GM18870 (cell line): Measurements from ENCODE around the gene TSSK6.

Experiments
- ATAC-seq: cut with Tn5 transposase; IDR thresholded peaks from one replicate; pipeline ENCODE4 v1.9.1; 2021; ENCODE audit warnings: moderate library complexity; ENCODE audit not compliant: unreplicated experiment

Gene TSSK6

DNA sequence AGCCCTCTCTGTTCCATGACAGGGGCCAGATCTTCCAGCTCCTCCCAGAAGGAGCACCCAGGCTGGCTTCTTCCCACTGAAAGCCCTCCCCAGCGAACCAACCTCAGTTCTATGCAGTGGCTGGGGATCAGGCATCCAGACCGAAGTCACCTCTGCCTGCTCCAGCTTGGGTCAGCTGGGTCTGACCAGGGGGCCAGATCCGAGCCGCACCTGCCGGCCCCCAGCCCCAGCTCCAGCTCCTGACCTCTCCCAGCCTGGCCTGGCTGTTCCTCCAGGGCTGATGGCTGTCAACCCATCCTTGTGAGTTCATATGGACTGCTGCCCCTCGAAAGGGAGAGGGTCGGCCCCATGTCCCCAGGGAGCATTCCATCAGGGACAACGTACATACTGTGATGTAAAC is 8.0 kb downstream of the TSSK6 start:
- ATAC-seq, result no peak

DNA sequence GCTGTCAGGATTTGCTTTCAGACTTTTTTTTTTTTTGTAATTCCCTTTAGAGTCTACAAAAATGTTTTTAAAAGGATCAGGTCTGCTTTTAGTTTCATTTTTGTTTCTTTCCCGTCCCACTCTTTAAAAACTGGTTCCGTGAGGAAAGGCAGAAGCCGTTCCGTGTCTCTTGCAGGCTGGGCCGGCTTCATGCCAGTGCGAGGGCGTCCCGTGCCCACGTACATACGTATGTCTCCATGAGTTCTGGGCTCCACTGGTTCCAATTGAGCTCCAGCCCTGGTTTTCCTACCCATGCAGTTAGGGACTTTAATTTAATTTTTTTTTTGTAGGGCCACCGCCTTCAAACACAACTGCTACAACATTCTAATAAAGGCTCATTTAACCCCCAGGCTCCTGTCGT is 8.8 kb downstream of the TSSK6 start:
- no peak for ATAC-seq

DNA sequence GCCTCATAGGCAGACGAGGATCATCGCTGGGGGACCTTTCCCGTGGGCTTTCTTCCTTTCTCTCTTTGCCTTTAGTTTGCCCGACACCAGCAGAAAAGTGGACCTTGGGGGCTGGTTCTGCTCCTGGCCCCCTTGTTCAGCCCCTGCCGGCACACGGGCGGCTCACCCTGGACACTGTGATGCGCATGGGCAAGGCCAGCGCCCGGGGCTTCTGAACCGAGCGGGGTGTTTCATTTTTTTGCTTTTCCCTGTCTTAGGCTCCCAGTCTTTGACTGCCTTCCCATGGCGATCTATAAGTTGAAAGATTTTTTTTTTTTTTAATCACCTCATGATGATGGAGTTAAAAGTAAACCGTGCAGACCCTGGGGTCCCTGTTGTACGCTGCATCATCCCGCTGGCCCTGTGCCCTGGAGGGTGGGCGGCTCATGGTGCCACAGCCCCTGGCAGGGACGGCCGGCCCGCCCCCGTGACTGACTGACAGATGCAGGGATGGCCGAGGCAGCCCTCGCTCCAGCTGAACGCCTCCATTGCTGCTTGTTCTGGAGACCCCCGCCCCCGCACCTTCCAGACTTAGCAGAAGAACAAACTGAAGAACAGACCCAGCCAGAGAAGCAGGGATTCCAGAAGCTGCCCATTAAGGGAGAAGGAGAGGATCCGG is 9.6 kb downstream of the TSSK6 start:
- no peak for ATAC-seq

DNA sequence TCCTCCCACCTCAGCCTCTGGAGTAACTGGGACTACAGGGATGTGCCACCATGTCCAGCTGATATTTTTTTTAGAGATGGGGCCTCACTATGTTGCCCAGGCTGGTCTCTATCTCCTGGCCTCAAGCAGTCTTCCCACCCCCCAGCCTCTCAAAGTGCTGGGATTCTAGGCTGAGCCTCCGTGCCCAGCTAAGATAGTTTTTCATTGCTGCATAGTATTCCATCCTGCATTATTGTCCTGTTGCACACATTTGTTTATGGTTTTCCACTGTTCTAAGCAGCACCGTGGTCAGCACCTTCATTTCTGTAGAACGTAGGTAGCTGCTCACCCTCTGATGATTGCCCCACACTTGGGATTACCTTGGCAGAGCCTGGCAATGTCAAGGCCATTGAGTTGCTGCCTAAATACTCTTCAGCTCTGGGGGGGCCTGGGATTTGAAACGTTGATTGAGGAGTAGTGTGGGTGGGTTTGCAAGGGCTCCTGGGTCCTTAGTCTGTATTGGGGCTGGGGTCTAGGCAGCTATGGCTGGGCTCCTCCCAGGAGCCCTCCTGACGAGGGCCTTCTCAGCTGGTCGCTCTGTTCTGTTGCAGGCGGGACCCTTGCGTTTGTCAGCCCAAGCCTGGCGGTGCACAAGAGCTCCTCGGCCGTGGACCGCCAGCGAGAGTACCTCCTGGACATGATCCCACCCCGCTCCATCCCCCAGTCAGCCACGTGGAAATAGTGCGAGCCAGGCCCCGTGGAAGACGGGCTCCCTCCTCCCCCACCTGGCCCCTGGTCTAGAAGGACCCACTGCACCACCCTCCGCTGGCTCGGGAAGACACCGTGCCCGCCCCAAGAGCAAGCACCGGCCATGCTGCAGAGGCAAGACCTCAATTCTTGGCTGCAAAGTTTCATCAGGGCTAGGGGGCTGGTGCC is 10.3 kb downstream of the TSSK6 start:
- no peak for ATAC-seq

DNA sequence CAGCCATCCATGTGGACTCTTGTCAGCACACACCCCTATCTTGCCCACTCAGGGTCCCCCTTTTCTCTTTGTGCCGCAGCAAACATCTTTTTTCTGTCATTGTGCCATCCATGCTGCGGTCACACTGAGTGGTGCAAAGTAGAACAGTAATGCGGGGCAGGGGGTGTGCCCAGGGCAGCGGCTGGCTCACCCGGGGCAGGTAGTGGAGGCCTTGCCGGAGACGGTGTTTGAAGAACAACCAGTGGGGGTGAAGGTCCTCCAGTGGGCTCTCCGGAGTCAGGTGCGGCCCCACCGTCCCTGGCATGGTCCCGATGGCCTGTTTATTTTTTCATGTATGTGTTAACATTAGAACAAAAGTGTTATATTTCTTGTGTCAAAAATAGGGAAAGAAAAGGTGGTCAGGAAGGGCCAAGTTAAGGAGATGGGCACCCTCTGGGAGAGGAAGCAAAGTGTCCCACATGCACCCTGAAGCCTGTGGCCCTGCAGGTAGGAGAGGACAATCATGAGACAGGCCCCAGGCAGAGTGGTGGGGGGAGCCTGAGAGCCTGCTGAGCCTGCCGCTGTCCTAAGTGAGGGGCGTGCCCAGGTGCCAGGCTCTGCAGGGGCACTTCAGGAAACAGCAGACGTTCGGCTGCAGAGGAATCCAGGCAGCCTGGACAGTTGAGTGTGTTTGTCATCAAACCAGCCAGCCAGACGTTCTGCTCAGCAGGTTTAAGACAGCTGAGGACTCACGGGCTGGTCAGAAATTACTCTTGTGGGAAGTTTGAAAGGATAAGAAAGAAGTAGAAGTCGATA is 12.3 kb downstream of the TSSK6 start:
- ATAC-seq, result no peak

DNA sequence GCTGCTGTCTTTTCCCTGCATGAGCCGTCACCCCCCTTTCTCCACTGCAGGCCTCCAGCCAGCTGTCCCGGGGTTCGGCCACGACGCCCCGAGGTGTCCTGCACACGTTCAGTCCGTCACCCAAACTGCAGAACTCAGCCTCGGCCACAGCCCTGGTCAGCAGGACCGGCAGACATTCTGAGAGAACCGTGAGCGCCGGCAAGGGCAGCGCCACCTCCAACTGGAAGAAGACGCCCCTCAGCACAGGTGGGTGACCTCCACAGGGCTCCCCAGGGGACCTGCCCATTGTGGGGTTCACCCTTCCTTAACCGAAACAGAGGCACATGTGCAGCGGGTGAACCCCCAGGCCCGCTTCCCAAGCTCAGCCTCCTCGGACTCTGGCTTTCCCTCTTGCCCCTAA is 13.1 kb downstream of the TSSK6 start:
- no peak for ATAC-seq

DNA sequence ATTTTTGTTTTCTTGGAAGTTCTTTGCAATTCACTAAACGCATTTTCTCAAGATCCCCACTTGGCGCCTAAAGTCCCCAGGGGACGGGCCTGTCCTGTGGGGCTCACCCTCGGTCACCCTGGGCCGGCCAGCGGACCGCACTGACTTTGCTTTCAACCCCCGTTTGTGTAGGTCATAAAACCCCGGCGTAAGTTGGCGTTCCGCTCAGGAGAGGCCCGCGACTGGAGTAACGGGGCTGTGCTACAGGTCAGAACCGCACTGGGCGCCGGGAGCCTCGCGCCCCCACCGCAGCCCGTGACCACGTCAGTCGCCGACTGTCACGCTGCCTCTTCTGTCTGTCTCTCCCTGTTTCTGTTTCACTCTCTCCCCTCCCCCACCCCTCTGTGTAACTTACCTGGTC is 13.6 kb downstream of the TSSK6 start:
- ATAC-seq, result no peak

DNA sequence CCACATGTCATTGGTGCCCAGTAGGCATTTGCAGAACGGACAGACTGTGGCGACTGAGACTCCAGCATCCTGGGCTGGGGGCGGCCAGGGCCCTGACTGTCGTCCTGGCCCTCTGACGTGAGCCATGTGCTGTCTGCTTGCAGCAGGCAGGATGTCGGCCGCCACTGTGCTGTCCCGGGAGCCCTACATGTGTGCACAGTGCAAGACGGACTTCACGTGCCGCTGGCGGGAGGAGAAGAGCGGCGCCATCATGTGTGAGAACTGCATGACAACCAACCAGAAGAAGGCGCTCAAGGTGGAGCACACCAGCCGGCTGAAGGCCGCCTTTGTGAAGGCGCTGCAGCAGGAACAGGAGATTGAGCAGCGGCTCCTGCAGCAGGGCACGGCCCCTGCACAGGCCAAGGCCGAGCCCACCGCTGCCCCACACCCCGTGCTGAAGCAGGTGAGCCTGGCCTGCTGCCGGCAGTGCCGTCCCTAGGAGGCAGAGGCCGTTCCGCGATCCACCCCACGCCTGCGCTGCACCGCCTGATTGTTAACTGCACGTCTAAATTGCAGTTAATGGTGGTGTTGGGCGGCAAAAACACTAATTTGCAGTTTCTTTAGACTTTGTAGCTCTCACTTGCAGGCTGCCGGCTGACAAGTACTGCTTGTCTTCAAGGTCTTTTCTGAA is 14.2 kb downstream of the TSSK6 start:
- no peak for ATAC-seq

DNA sequence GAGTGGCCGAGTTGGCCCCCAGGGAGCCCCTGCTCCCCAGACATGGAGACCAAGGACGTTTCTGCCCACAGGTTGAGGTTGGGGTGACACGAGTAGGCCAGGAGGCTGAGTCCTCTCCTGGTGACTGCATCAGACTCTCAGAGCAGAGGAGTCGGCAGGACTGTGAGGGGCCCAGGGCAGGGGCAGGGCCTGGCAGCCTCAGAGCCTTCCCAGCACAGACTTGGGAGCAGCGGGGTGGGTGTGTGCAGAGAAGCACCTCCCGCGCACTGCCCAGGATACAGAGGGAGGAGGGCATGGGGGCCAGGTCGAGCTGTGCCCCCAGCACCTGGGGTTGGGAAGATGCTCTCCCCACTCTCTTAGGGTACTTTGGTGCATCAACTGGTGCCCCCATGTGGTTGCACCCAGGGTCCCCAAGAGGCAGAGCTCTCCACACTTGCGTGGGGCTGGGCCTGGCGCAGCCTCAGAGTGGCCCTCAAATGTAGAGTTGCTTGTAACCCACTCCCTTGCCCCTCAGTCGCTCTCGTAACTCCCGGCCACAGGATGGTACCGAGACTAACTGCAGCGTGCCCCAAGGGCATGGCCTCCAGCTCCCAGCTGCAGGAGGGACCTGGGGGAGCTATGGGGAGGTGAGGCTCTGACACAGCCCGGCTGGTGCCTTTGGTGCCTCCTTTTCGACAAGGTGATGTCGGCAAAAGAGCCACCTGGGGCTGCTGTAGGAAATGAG is 15.9 kb downstream of the TSSK6 start:
- no peak for ATAC-seq

DNA sequence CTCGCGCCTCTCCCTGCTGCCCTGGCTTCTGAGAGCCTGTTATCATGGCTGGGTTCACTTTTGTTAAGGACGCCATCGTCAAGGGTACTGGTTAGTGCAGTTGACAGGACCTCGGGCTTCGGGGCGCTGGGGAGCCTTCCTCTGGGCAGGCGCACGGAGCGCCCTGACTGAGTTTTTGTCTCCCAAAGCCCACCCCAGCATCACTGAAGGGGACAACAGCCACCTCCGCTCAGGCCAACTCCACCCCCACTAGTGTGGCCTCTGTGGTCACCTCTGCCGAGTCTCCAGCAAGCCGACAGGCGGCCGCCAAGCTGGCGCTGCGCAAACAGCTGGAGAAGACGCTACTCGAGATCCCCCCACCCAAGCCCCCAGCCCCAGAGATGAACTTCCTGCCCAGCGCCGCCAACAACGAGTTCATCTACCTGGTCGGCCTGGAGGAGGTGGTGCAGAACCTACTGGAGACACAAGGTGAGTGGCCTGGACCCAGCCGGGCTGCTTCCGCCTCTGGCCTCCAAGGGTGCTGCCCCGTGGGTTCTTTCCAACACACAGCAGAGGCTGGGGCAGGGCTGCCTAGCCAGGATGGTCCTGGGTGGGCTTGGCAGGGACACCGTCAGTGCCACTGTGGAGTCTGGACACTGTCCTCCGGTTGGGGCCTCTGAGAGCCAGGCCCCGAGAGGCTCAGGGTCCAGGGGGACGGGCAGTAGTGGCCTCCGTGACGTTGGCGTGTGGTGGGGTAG is 16.9 kb downstream of the TSSK6 start:
- ATAC-seq, result no peak

DNA sequence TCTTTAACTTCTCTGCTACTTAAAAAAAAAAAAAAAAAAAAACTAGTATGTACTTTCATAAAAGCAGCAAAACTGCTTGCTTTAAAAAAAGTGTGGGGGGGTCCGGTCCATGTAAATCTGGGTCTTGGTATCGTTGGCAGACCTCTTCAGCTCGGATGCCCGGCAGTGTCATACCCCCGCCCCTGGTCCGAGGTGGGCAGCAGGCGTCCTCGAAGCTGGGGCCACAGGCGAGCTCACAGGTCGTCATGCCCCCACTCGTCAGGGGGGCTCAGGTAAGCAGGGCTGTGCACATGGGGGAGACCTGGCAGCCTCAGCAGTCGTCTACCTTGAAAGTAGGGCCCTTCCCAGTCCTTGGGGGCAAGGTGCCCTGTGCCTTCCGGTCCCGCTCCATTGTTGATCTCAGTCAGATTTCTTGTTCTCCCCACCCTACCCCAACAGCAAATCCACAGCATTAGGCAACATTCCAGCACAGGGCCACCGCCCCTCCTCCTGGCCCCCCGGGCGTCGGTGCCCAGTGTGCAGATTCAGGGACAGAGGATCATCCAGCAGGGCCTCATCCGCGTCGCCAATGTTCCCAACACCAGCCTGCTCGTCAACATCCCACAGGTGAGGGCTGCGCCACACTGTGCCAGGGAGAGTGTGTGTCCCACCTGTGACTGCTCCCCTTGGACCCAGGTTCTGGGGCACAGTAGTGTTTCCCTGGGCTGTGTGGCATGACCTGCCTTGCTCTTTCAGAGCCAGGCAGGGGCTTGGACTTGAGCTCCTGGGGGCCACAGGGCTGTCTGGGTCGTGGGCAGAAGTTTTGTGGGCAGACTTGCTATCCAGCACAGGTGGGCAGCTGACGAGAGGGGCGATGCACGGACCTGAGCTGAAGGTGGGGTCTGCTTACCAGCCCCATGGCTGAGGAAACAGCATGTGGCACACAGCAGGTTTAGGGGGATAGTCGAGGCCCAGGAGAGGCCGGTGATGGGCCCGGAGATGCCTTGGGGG is 19.4 kb downstream of the TSSK6 start:
- ATAC-seq, result no peak

DNA sequence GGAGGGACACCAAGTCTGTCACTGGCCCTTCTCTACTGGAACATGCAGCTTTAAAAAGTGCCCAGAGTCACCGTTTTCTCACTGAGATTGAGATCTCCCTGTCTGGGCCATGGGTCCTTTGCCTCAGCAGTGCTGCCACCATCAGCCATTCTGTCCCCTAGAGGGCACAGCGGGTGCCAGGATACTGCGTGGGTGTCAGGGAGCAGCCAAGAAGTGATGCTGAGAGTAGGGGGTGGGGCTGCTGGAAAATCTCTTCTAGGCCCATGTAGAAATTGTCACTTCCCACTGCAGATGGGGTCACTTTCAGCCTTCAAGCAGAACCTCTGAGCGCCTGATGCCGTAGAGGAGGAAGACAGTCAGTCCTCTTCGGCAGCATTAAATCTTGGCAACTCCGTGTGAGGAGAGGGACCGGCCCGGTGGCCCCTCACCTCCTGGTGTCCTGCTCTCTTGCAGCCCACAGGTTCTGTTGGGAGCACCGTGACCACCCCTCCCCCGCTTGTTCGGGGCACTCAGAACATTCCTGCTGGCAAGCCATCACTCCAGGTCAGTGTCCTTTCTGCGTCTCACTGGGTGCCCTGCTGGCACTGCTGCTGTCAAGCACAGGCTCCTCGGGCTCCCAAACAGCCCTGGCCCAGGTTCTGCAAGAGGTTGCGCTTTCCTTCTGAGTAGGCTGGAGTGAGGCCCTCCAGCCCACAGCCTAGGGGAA is 21.4 kb downstream of the TSSK6 start:
- ATAC-seq, result no peak

DNA sequence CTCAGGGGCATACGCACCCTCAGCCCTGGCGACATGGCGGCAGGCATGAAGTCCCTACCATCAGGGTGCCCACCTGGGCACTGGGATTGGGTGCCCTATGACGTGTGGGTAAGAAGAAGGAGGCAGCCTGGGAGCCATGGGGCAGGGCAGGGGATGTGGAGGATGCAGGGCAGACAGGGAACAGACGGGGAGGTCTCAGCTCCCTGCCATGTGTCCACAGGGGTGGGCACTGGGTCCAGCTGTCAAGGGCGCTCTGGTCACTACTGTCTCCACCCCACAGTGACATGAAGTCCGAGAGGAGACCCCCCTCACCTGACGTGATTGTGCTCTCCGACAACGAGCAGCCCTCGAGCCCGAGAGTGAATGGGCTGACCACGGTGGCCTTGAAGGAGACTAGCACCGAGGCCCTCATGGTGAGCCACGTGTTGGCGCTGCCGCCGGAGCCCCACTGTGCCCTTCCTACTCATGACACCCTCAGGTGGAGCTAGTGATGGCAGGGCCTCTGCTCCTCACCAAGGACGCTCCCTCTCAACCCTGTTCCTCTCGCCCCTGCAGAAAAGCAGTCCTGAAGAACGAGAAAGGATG is 23.2 kb downstream of the TSSK6 start:
- no peak for ATAC-seq

DNA sequence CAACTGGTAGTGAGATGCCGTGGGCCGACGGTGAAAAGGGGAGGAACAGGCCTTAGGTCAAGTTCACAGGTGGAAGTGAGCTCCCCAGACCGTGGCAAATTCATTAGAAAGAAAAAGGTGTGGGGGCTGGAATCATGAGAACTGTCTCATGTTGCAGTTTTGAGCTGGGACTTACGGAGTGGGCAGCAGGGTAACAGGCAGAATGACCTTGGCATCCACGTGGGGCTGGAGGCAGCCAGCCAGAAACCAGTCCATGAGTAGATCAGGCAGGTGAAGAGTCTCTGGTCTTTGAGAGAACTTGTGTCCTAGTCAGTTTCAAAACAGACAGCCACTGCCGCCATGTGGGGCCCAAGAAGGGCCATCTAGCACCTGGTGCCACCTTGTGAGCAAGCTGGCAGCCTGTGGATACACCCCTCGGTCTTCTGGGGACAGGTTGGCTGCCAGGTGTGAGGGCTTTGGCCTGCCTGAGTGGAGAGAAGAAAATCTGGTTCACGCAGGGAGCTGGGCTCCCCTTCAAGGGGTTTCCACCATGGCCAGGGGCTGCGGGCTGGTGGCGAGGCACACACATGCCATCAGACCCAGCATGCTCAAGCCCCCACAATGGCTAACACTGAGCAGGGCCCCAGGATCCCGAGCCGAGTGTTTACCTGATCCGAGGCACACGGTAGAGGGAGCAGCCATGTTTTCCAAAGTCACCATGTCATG is 23.9 kb downstream of the TSSK6 start:
- ATAC-seq, result no peak

DNA sequence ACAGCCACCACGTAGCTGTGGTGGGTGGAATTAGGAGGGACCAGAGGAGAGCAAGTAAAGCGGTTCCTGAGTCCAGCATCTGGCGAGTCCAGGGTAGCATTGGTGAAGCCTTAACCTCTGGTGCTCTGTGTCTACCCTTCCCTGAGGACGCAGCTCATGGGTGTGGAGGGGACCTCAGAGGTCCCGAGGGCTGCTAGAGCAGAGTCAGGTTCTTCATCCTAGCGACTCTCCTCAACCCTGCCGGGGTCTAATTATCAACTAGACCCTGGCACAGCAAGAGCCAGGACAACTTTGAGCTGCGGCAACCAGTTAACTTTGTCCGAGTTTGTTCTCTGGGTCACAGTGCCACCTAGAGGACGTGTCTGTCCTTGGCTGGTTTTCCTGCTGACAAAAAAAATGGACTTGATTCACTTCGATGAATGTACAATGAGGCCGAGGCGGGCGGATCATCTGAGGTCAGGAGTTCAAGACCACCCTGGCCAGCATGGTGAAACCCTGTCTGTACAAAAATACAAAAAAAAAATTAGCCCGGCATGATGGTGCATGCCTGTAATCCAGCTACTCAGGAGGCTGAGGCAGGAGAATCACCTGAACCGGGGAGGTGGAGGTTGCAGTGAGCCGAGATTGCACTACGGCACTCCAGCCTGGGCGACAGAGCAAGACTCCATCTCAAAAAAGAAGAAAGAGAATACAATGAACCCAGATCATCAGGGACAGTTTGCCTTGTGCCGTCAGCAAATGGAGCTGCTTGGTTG is 25.0 kb downstream of the TSSK6 start:
- no peak for ATAC-seq

DNA sequence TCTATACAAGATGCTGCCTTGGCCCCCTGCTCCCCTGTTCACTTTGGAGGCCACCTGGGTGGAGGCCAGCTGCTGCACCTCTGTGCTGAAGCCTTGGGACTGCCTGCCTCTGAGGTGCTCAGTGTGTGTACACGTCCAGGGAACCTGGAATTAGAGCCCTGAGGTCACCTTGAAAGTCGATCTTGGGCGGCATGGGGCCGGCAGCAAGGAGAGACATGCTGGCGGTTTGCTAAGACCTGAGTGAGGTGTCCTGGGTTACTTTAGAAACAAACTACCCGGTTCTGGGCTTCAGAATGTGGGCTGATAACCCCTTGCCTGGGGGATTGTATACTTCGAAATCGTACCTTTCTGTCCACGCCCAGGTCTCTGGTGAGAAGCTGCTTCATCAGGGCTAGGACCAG is 25.5 kb downstream of the TSSK6 start:
- ATAC-seq, result no peak
